Measurements from ENCODE around the gene ANGEL2.

The ANGEL2 gene

DNA sequence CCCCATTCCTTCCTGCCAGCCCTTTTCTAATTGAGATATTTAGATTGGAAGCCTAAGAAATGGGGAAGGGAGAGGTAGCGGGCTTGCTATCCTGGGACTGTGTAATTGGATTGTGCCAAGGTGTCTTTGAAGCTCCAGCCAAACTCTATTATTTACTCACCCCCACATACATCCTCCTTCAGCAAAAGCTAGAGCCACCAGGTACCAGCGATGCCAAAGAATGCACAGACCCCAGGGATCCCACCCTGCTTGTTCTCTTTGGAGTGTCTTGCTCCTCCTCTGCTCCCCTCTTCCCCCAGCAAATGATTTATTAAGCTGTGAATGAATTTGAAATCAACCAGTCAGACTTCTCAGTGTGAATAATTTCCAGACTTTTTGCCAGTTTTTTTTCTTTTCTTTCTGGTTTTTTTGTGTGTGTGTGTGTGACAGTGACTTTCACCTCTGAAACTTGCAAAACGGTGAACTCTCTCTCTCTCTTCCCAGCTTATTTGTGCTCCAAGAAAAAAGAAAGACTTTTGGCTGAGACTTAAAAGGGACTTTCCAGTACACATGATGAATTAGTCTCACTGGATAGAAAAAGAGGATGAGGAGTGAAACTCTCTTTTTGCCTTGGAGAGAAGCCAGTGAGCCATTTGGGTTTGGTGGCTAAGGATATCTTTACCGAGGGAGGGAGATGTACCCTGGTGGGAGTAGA is 63.6 kb downstream of the ANGEL2 start:
- DNase-seq (ENCODE audit: low read depth in 2 of 3, low spot score in 2 of 3), result no peak

GRCh38 chr1:212951126-212951946 is 64.3 kb downstream of the ANGEL2 start:
- DNase-seq (ENCODE audit: low read depth in 2 of 3, low spot score in 2 of 3), result no peak

DNA sequence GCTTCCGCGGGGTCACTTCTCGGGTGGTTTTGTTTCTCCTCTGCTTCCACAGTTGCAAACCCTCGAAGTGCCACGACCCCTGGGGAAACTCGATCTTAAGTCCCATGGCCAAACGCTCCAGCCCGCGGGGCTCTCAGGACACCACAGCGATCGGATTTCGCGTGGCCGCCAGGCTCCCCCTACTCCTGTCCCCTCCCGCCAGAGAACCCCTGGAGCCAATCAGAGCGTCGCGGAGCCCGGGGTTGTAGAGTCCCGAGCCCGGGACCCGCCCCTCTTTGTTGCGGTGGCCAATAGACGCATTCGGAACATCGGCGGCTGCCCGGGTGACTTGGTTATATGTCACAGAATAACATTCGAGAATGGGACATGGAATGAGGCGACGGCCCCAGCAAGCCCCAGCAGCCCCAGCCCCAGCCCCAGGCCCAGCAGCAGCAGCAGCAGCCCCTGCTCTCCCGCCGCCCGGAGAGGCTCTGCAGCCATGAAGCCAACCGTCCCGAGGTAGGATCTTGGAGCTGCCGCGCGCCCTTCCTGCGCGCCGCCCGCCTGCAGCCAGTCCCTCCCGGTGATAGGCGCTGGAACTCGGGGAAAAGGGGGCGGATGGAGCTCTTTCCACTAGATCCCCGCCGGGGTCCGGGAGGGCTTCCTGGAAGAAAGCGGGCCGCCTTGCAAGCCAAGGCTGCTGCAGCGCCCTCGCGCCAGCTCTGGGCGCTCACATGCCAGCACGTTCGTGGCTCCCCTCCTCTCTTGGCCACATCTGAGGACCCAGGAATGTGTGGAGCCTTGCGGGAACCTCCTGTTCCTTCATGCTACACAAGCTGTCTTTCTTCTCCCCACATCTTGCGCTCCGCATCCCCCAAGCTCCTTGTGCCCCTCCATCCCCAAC is 65.2 kb downstream of the ANGEL2 start, which contains the start of gene VASH2:
Gene VASH2 (plus strand): TSS at position 299 of the 883 bp plus-strand sequence. CDS start 1,002 bp downstream, outside the sequence.
- peak; percentile 22 to 38 (median 24) for DNase-seq (ENCODE audit: low read depth in 2 of 3, low spot score in 2 of 3)

DNA sequence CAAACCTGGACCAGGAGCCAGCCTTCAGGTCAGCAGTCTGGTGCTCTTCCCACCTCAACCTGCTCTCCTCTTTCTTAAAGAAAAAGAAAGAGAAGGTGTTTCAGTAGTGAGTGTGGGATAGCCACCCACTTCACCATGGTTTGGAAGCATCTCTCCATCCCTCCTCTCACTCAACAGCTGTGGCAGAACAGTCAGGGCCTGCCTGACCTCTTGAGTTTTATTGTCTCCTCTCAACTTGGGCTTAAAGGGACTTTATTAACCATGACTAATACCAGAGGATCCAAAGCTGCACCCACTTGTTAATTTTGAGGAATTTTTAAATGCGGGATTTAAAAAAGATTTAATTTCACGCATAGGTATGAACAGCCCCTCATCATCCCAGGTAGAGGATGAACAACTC is 65.9 kb downstream of the ANGEL2 start:
- no peak for DNase-seq (ENCODE audit: low read depth in 2 of 3, low spot score in 2 of 3)

DNA sequence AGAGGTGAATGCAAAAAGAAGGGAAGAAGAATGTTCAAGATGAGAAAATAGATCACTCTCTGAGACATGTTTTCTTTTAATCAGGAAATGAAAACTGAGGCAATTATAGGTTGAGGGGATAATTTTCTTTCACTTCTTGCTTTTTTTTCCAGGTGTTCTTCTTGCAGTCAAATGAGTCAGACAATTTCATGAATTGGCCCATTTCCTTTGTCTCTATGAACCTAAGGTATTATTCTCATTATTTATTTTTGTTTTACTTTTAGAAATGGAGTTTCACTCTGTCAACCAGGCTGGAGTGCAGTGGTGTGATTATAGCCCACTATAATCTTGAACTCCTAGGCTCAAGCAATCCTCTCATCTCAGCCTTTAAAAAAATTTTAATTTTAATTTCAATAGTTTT is 68.8 kb downstream of the ANGEL2 start:
- DNase-seq (ENCODE audit: low read depth in 2 of 3, low spot score in 2 of 3), result no peak

GRCh38 chr1:212945463-212946160 is 70.1 kb downstream of the ANGEL2 start:
- no peak for DNase-seq (ENCODE audit: low read depth in 2 of 3, low spot score in 2 of 3)

- DNase-seq (ENCODE audit: low read depth in 2 of 3, low spot score in 2 of 3), result no peak
These were observed 70.6 kb downstream of the ANGEL2 start for GRCh38 chr1:212945056-212945455.

DNA sequence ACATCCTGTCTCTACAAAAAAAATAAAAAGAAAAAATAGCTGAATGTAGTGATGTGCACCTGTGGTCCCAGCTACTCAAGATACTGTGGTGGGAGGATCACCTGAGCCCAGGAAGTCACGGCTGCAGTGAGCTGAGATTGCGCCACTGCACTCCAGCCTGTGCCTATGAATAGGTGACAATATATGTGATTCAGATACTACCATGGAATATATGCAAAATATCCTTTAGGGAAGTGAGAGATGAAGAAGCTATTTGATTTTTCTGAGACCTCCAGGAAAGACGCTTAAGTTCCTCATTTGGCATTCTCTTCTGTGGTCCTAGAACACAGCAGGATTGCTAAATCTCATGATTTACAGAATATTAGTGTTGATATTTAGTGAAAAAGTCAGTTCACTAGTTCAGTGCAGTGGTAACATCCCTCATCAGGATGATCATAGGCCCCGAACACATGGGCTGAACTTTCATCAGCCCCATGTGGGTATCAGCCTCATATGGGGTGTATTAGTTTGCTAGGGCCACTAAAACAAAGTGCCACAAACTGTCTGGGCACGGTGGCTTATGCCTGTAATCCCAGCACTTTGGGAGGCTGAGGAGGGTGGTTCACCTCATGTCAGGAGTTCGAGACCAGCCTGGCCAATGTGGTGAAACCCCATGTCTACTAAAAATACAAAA is 71.3 kb downstream of the ANGEL2 start:
- no peak for DNase-seq (ENCODE audit: low read depth in 2 of 3, low spot score in 2 of 3)

GRCh38 chr1:212943393-212943710 is 72.3 kb downstream of the ANGEL2 start:
- DNase-seq (ENCODE audit: low read depth in 2 of 3, low spot score in 2 of 3), result no peak

GRCh38 chr1:212942679-212943392 is 72.8 kb downstream of the ANGEL2 start:
- no peak for DNase-seq (ENCODE audit: low read depth in 2 of 3, low spot score in 2 of 3)

All from activated CD8-positive, alpha-beta memory T cell treated with anti-CD3 and anti-CD28 coated beads for 48 hours (primary cell).